DMS 273 treated with DMSO at 0.1 percent for 48 hours (cell line): Measurements from ENCODE around the gene SIGLECL1.
A peak's percentile ranks its signal among the peaks of the same experiment; 100 is the strongest.

ENCODE experiments used
- DNase-seq: peaks from one replicate; lab custom pipeline; 2025; lab: John Stamatoyannopoulos, UW

Gene SIGLECL1

GRCh38 chr19:51253088-51253806 lies 2.4 kb downstream of the SIGLECL1 start:
- DNase-seq: no peak

- DNase-seq: no peak
Measured at GRCh38 chr19:51256155-51256625, 5.3 kb downstream of the SIGLECL1 start.

GRCh38 chr19:51257471-51257870 lies 6.6 kb downstream of the SIGLECL1 start:
- no peak for DNase-seq

- DNase-seq: no peak
Measured at GRCh38 chr19:51258165-51259160, 7.6 kb downstream of the SIGLECL1 start.

- peak; percentile 6 for DNase-seq
Measured at GRCh38 chr19:51259348-51260245, 8.7 kb downstream of the SIGLECL1 start.

GRCh38 chr19:51263808-51264207 lies 12.9 kb downstream of the SIGLECL1 start:
- no peak for DNase-seq

GRCh38 chr19:51271067-51271466 lies 20.2 kb downstream of the SIGLECL1 start:
- no peak for DNase-seq

GRCh38 chr19:51272183-51272810 lies 21.4 kb downstream of the SIGLECL1 start:
- no peak for DNase-seq

- DNase-seq: no peak
Measured at GRCh38 chr19:51274049-51274770, 23.3 kb downstream of the SIGLECL1 start.

- DNase-seq: no peak
Measured at GRCh38 chr19:51277112-51277511, 26.2 kb downstream of the SIGLECL1 start.

- DNase-seq: no peak
Measured at GRCh38 chr19:51282335-51282734, 31.5 kb downstream of the SIGLECL1 start.

- no peak for DNase-seq
Measured at GRCh38 chr19:51285682-51286081, 34.8 kb downstream of the SIGLECL1 start.

GRCh38 chr19:51289635-51290034 lies 38.8 kb downstream of the SIGLECL1 start:
- DNase-seq: no peak

GRCh38 chr19:51292971-51293370 lies 42.1 kb downstream of the SIGLECL1 start:
- DNase-seq: no peak

GRCh38 chr19:51293571-51294210 lies 42.8 kb downstream of the SIGLECL1 start:
- no peak for DNase-seq

GRCh38 chr19:51294211-51294976 lies 43.5 kb downstream of the SIGLECL1 start:
- DNase-seq: no peak

- DNase-seq: no peak
Measured at GRCh38 chr19:51294977-51295375, 44.1 kb downstream of the SIGLECL1 start.

GRCh38 chr19:51295382-51296126 lies 44.7 kb downstream of the SIGLECL1 start:
- no peak for DNase-seq
